DOHH2 (cell line): ENCODE data around the gene COL5A2.

Source experiments
- H3F3A ChIP-seq: fragments of 200-600 bp; sonication (generic), shearing (Covaris generic); 2 replicates; pipeline ENCODE4 v1.6.0; 2016; ENCODE audit warnings: antibody characterized with exemption, mild to moderate bottlenecking; ENCODE audit not compliant: control insufficient read depth, insufficient read depth
- H3K27ac ChIP-seq: fragments of 200-600 bp; sonication (generic); 2 replicates; pipeline ENCODE4 v1.5.1; 2014; ENCODE audit warnings: low read depth, mild to moderate bottlenecking, low read length, moderate library complexity
- H3K27me3 ChIP-seq: fragments of 200-600 bp; sonication (generic); 2 replicates; pipeline ENCODE4 v1.6.1; 2014; ENCODE audit warnings: mild to moderate bottlenecking, low read length, mixed read lengths; ENCODE audit not compliant: control insufficient read depth
- H3K36me3 ChIP-seq: fragments of 200-600 bp; sonication (generic); 2 replicates; pipeline ENCODE4 v1.6.1; 2014; ENCODE audit warnings: mild to moderate bottlenecking, low read length, moderate library complexity, mixed read lengths; ENCODE audit not compliant: control insufficient read depth
- H3K4me1 ChIP-seq: fragments of 200-600 bp; sonication (generic); 2 replicates; pipeline ENCODE4 v1.6.1; 2014; ENCODE audit warnings: mild to moderate bottlenecking, low read length, mixed read lengths; ENCODE audit not compliant: control insufficient read depth
- H3K4me2 ChIP-seq: fragments of 200-600 bp; sonication (generic); 2 replicates; pipeline ENCODE4 v1.6.0; 2014; ENCODE audit warnings: mild to moderate bottlenecking, low read length, moderate library complexity
- H3K4me3 ChIP-seq: fragments of 200-600 bp; sonication (generic); 2 replicates; pipeline ENCODE4 v1.5.1; 2014; ENCODE audit warnings: mild to moderate bottlenecking, low read length, mixed read lengths
- H3K79me2 ChIP-seq: fragments of 200-600 bp; sonication (generic); 2 replicates; pipeline ENCODE4 v1.6.1; 2014; ENCODE audit warnings: mild to moderate bottlenecking, low read length, mixed read lengths; ENCODE audit not compliant: control insufficient read depth
- H3K9me2 ChIP-seq: fragments of 200-600 bp; sonication (generic); replicated peaks from 2 replicates; pipeline ENCODE4 v1.6.1; 2014; ENCODE audit warnings: mild to moderate bottlenecking, low read length, mixed read lengths; ENCODE audit not compliant: control insufficient read depth
- H3K9me3 ChIP-seq: fragments of 200-600 bp; sonication (generic); 2 replicates; pipeline ENCODE4 v1.6.1; 2014; ENCODE audit warnings: antibody characterized with exemption, low read length, mixed read lengths; ENCODE audit not compliant: control insufficient read depth, insufficient read depth
- H4K20me1 ChIP-seq: fragments of 200-600 bp; sonication (generic); 2 replicates; pipeline ENCODE4 v1.6.0; 2014; ENCODE audit warnings: low read depth, mild to moderate bottlenecking, antibody characterized with exemption, low read length, moderate library complexity; ENCODE audit not compliant: control insufficient read depth, insufficient read depth
- CTCF ChIP-seq: fragments of 200-600 bp; sonication (generic); IDR thresholded peaks from one replicate; pipeline ENCODE4 v1.5.1; 2014; ENCODE audit warnings: antibody characterized with exemption, mild to moderate bottlenecking, low read depth, low read length; ENCODE audit not compliant: poor library complexity, severe bottlenecking
- EZH2phosphoT487 ChIP-seq: fragments of 200-600 bp; sonication (generic); IDR thresholded peaks from 2 replicates; pipeline ENCODE4 v1.6.1; 2017; ENCODE audit warnings: borderline replicate concordance, mild to moderate bottlenecking, antibody characterized with exemption, low read length, moderate library complexity, mixed read lengths

Gene COL5A2

GRCh38 chr2:189010536-189010935, 169.0 kb downstream of the COL5A2 start:
- Histone ChIP-seq H3K36me3 (no peaks in the 10 kb centered on the region), H4K20me1 (no peaks in the 10 kb centered on the region)

GRCh38 chr2:189008555-189009262, 170.9 kb downstream of the COL5A2 start:
- H3K79me2 ChIP-seq = no peaks in the 10 kb centered on the region
- H3F3A ChIP-seq = no peaks in the 10 kb centered on the region
- H3K9me3 ChIP-seq = no peaks in the 10 kb centered on the region
- no peaks in the 10 kb centered on the region for H3K4me1 ChIP-seq
- no peak for TF ChIP-seq EZH2phosphoT487
- no peak for TF ChIP-seq CTCF
- H3K27me3 ChIP-seq = no peaks in the 10 kb centered on the region
- H4K20me1 ChIP-seq = no peaks in the 10 kb centered on the region
- no peak overlapping the region for H3K4me3 ChIP-seq
- no peak overlapping the region for H3K4me2 ChIP-seq
- H3K36me3 ChIP-seq = no peaks in the 10 kb centered on the region
- H3K27ac ChIP-seq = no peak overlapping the region
- H3K9me2 ChIP-seq = no peaks in the 10 kb centered on the region

More at GRCh38 chr2:189010536-189010935, 169.0 kb downstream of the COL5A2 start:
- H3K4me3 ChIP-seq = no peak overlapping the region
- TF ChIP-seq CTCF (no peak), EZH2phosphoT487 (no peak)
- H3K27ac ChIP-seq = no peak overlapping the region
- H3K4me1 ChIP-seq = no peaks in the 10 kb centered on the region
- no peaks in the 10 kb centered on the region for H3K79me2 ChIP-seq
- no peaks in the 10 kb centered on the region for H3K9me2 ChIP-seq
- no peaks in the 10 kb centered on the region for H3K27me3 ChIP-seq
- no peaks in the 10 kb centered on the region for H3F3A ChIP-seq
- H3K4me2 ChIP-seq = no peak overlapping the region
- no peaks in the 10 kb centered on the region for H3K9me3 ChIP-seq

GRCh38 chr2:189002079-189002478, 177.5 kb downstream of the COL5A2 start:
- Histone ChIP-seq H4K20me1 (no peaks in the 10 kb centered on the region), H3K27me3 (no peaks in the 10 kb centered on the region), H3K4me2 (no peak overlapping the region), H3K9me2 (no peaks in the 10 kb centered on the region), H3K79me2 (no peaks in the 10 kb centered on the region), H3K27ac (no peak overlapping the region), H3K4me3 (no peak overlapping the region), H3F3A (no peaks in the 10 kb centered on the region), H3K36me3 (no peaks in the 10 kb centered on the region), H3K9me3 (no peaks in the 10 kb centered on the region), H3K4me1 (no peaks in the 10 kb centered on the region)
- TF ChIP-seq CTCF = no peak
- TF ChIP-seq EZH2phosphoT487 = no peak
